GM19463 (cell line): ENCODE data around the gene OOSP1.
"Not testable (repeated sequence)": the region's sequence is repeated elsewhere in the genome, so short reads cannot be mapped to it uniquely, and the experiment has no call there.

Source experiments
- ATAC-seq: cut with Tn5 transposase; IDR thresholded peaks from one replicate; pipeline ENCODE4 v1.9.1; 2021; ENCODE audit warnings: mild to moderate bottlenecking, moderate library complexity; ENCODE audit not compliant: unreplicated experiment

The OOSP1 gene

GRCh38 chr11:59960502-59961381, 22.5 kb downstream of the OOSP1 start:
- no peak for ATAC-seq

- no peak for ATAC-seq
Observed at GRCh38 chr11:59962107-59962482, 23.9 kb downstream of the OOSP1 start.

GRCh38 chr11:59963733-59964132, 25.5 kb downstream of the OOSP1 start, which contains the start of gene OOSP4A:
TSS of gene OOSP4A (plus strand) at chr11:59964033. CDS start at chr11:59964033, 0 bp downstream.
- ATAC-seq = no peak

GRCh38 chr11:59965424-59965823, 27.2 kb downstream of the OOSP1 start:
- no peak for ATAC-seq

- no peak for ATAC-seq
Observed at GRCh38 chr11:59966201-59966600, 28.0 kb downstream of the OOSP1 start.

- ATAC-seq = no peak
Observed at GRCh38 chr11:59967677-59968394, 29.6 kb downstream of the OOSP1 start.

- ATAC-seq = no peak
Observed at GRCh38 chr11:59968395-59968783, 30.2 kb downstream of the OOSP1 start.

GRCh38 chr11:59973097-59973496, 34.9 kb downstream of the OOSP1 start:
- no peak for ATAC-seq

- no peak for ATAC-seq
Observed at GRCh38 chr11:59981106-59981770, 43.0 kb downstream of the OOSP1 start.

GRCh38 chr11:59982037-59982436, 43.8 kb downstream of the OOSP1 start:
- not testable (repeated sequence) for ATAC-seq

GRCh38 chr11:59983212-59983611, 45.0 kb downstream of the OOSP1 start:
- ATAC-seq = no peak

- no peak for ATAC-seq
Observed at GRCh38 chr11:59984368-59984767, 46.1 kb downstream of the OOSP1 start.

GRCh38 chr11:59990421-59990820, 52.2 kb downstream of the OOSP1 start:
- no peak for ATAC-seq

GRCh38 chr11:59992425-59992824, 54.2 kb downstream of the OOSP1 start:
- ATAC-seq = no peak

GRCh38 chr11:59997800-59998199, 59.6 kb downstream of the OOSP1 start:
- no peak for ATAC-seq

- no peak for ATAC-seq
Observed at GRCh38 chr11:59999691-60000090, 61.5 kb downstream of the OOSP1 start.

GRCh38 chr11:60003729-60004128, 65.5 kb downstream of the OOSP1 start:
- ATAC-seq = no peak

GRCh38 chr11:60005360-60005759, 67.1 kb downstream of the OOSP1 start:
- ATAC-seq = no peak
